OCI-LY7 (cell line): Measurements from ENCODE around the gene OBI1. TPM values are rescaled to one million over a fixed set of nuclear protein-coding genes. Genes with fewer than 3 reads are reported as not detected.

ENCODE experiments used
- BruUV-seq: library from RNA; stranded (reverse); fragments of 400-500 nt; replicated peaks from 2 replicates; lab custom pipeline; 2021; lab: Mats Ljungman, UMichigan
- CTCF ChIA-PET: fragments of 300-600 bp; sonication (Branson Sonifier 250); formaldehyde crosslinking; loops from one replicate; lab custom pipeline; 2022; ENCODE audit warnings: antibody characterized with exemption; ENCODE audit not compliant: unreplicated experiment; lab: Charles Lee
- POLR2A ChIA-PET: fragments of 300-600 bp; sonication (Branson Sonifier 250); formaldehyde crosslinking; loops from one replicate; lab custom pipeline; 2022; ENCODE audit warnings: antibody characterized with exemption; lab: Charles Lee
- DNase-seq: peaks from one replicate; pipeline ENCODE4 v3.0.0-alpha.2; 2015; ENCODE audit warnings: low spot score
- H2AFZ ChIP-seq: fragments of 200-600 bp; sonication (generic), shearing (Covaris generic); 2 replicates; pipeline ENCODE4 v1.6.1; 2014; ENCODE audit warnings: mild to moderate bottlenecking, antibody characterized with exemption, low read length, moderate library complexity
- H3K27ac ChIP-seq: fragments of 200-600 bp; sonication (generic); 2 replicates; pipeline ENCODE4 v1.5.1; 2014; ENCODE audit warnings: mixed run types, low read depth, mild to moderate bottlenecking, moderate library complexity, low read length, inconsistent platforms; ENCODE audit not compliant: poor library complexity, severe bottlenecking
- H3K36me3 ChIP-seq: fragments of 200-600 bp; sonication (generic); 2 replicates; pipeline ENCODE4 v1.6.1; 2014; ENCODE audit warnings: mild to moderate bottlenecking, antibody characterized with exemption, low read length, moderate library complexity, mixed read lengths; ENCODE audit not compliant: insufficient read depth
- H3K4me1 ChIP-seq: fragments of 200-600 bp; sonication (generic); 2 replicates; pipeline ENCODE4 v1.5.1; 2014; ENCODE audit warnings: mild to moderate bottlenecking, low read length; ENCODE audit not compliant: insufficient read depth, poor library complexity, severe bottlenecking
- H3K4me2 ChIP-seq: fragments of 200-600 bp; sonication (generic); 2 replicates; pipeline ENCODE4 v1.6.1; 2014; ENCODE audit warnings: mild to moderate bottlenecking, low read length
- H3K4me3 ChIP-seq: fragments of 200-600 bp; sonication (generic); 2 replicates; pipeline ENCODE4 v1.5.1; 2014; ENCODE audit warnings: mild to moderate bottlenecking, low read depth, low read length; ENCODE audit not compliant: poor library complexity, severe bottlenecking
- H3K79me2 ChIP-seq: fragments of 200-600 bp; sonication (generic); 2 replicates; pipeline ENCODE4 v1.6.1; 2016; ENCODE audit warnings: low read depth, mild to moderate bottlenecking, low read length, moderate library complexity, mixed read lengths; ENCODE audit not compliant: insufficient read depth
- H3K9me2 ChIP-seq: fragments of 200-600 bp; sonication (generic); 2 replicates; pipeline ENCODE4 v1.6.1; 2016; ENCODE audit warnings: mild to moderate bottlenecking, low read length, mixed read lengths; ENCODE audit not compliant: insufficient read depth
- H3K9me3 ChIP-seq: fragments of 200-600 bp; sonication (generic); 2 replicates; pipeline ENCODE4 v1.6.1; 2014; ENCODE audit warnings: mild to moderate bottlenecking, mixed run types, low read length, mixed read lengths
- H4K20me1 ChIP-seq: fragments of 200-600 bp; sonication (generic); 2 replicates; pipeline ENCODE4 v1.6.1; 2014; ENCODE audit warnings: mild to moderate bottlenecking, antibody characterized with exemption, low read length, moderate library complexity, mixed read lengths; ENCODE audit not compliant: insufficient read depth
- EZH2phosphoT487 ChIP-seq: fragments of 200-600 bp; sonication (generic); IDR thresholded peaks from 2 replicates; pipeline ENCODE4 v1.6.1; 2018; ENCODE audit warnings: low read depth, borderline replicate concordance, mild to moderate bottlenecking, mixed run types, antibody characterized with exemption, low read length, moderate library complexity, mixed read lengths
- intact Hi-C: fragments of 100-400 bp; cut with micrococcal nuclease; formaldehyde crosslinking; loops from one replicate; pipeline ENCODE4 v1.10.0; 2022; ENCODE audit not compliant: unreplicated experiment
- total RNA-seq, 2 experiments: library from RNA; depleted of rRNA in 1 of 2; stranded (reverse); fragments of >200 nt in 1 of 2; shearing (Covaris generic) in 1 of 2; gene quantifications; 2 replicates each; pipeline ENCODE4 v1.2.3, GENCODE V29; 2014 to 2022
- TF ChIP-seq, protein P1 (sequence below): fragments of 200-600 bp; sonication (generic); conservative IDR thresholded peaks from 2 replicates; pipeline ENCODE4 v1.5.1; 2014; ENCODE audit warnings: mild to moderate bottlenecking, antibody characterized with exemption, low read length, moderate library complexity, mixed read lengths

OBI1 gene
- total RNA-seq, 2 experiments from 2014 or later, result 17.9 to 18.3 TPM

DNA sequence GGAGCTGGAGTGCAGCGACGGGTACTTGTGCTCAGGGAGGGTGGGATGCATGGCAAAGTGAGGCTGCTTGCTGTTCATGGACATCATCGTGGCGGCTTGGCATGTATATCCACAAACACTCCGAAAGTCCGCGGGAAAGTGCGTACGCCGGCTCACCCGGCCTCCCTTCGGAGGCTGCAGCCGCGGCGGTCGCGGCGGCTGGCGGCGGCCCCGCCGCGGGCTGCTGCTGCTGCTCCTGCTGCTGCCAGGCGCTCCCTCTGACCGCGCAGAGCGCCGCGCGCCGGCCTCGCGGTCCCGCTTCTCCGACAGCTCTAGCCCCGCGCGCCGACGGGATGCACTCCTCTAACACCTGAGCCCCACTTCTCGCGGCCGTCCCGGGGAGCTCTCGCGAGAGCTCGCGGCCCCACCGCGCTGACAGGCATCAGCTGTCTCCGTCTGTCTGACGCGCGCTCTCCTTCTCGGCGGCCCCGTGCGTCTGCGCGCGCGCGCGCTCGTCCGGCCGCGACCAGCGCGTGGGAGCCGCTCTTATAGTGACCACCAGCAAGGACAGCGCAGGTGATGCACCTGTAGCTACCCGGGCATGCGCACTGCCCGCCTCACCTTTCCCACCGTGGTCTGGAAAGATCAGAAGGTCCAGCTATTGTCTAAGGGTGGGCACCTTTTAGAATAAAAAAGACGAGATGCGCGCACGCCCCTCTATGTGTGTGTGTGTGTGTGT lies 55.6 kb downstream of the OBI1 start, which contains the start of gene POU4F1:
POU4F1 (minus strand) TSS at position 313 of the 718 bp plus-strand sequence; CDS start at position 87, 226 bp downstream.
- Histone ChIP-seq H3K4me3 (peak within 1 kb of the TSS; percentile 79), H3K36me3 (no peaks in the 10 kb centered on the region), H3K4me2 (peak within 1 kb of the TSS; percentile 81), H3K9me2 (no peaks in the 10 kb centered on the region), H3K27ac (no peak within 1 kb of the TSS), H3K4me1 (peaks cover 34% of the 10 kb centered on the region), H4K20me1 (no peaks in the 10 kb centered on the region; the same call in 1 of the 2 replicates), H2AFZ (peak within 1 kb of the TSS; percentile 67), H3K79me2 (no peaks in the 10 kb centered on the region), H3K9me3 (no peaks in the 10 kb centered on the region)
- POLR2A ChIA-PET, result interaction anchor here (0.5 to 0.8 kb wide), 4 partner anchors 9 to 458 kb away, joined by 3 to 6 read pairs (median 4); no protein-coding TSS in a partner anchor
- CTCF ChIA-PET, result interaction anchor here (0.6 to 0.7 kb wide), 2 partner anchors 11 to 870 kb away, joined by 3 to 8 read pairs; no protein-coding TSS in a partner anchor
- TF ChIP-seq EZH2phosphoT487, result no peak
- TF ChIP-seq, protein P1, sequence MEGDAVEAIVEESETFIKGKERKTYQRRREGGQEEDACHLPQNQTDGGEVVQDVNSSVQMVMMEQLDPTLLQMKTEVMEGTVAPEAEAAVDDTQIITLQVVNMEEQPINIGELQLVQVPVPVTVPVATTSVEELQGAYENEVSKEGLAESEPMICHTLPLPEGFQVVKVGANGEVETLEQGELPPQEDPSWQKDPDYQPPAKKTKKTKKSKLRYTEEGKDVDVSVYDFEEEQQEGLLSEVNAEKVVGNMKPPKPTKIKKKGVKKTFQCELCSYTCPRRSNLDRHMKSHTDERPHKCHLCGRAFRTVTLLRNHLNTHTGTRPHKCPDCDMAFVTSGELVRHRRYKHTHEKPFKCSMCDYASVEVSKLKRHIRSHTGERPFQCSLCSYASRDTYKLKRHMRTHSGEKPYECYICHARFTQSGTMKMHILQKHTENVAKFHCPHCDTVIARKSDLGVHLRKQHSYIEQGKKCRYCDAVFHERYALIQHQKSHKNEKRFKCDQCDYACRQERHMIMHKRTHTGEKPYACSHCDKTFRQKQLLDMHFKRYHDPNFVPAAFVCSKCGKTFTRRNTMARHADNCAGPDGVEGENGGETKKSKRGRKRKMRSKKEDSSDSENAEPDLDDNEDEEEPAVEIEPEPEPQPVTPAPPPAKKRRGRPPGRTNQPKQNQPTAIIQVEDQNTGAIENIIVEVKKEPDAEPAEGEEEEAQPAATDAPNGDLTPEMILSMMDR, result no peak
- intact Hi-C loops, result loop anchor here (5.0 kb wide), 1 partner anchor 54 kb away; the partner anchor contains the start of gene OBI1
- no TSS peak for BruUV-seq
- DNase-seq, result peak; percentile 92

DNA sequence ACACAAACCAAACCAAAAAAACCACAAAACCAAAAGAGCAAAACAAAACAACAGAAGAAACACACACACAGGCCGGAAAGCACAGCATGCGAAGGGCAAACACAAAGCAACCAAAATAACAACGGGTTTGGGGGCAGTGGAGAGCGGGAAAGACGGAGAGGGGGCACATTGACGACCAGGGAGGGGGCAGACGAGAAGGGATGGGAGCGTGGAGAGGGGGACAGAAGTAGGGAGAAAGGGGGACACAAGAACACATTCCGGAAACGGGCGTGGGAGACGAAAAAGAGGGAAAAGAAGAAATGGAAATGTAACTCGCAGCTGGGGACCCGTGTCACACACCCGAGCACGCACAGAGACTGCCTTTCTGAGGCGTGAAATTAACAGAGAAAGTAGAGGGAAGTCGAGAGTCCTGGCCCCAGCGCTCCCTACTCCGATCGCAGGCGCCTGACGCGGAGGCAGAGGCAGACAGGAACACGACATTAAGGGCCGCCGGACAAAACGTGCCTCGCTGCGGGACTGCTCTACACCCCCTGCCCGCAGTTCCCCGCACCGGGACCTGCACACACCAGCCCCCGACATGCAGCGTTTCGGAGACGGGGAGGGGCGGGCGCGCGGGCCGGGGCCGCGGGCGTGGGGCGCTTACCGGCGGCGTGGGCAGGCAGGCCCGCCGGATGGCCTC lies 56.3 kb downstream of the OBI1 start:
- no peak overlapping the region for H3K27ac ChIP-seq
- ChIA-PET CTCF (no interaction called here), POLR2A (no interaction called here)
- intact Hi-C loops, result loop anchor here (5.0 kb wide), 1 partner anchor 55 kb away; the partner anchor contains the start of gene OBI1
- H2AFZ ChIP-seq, result peak overlapping the region; percentile 67
- BruUV-seq, result no TSS peak
- peak; percentile 23 for DNase-seq
- H3K36me3 ChIP-seq, result no peaks in the 10 kb centered on the region
- H3K4me1 ChIP-seq, result peaks cover 34% of the 10 kb centered on the region
- H3K9me2 ChIP-seq, result no peaks in the 10 kb centered on the region
- H4K20me1 ChIP-seq, result no peaks in the 10 kb centered on the region; the same call in 1 of the 2 replicates
- H3K4me2 ChIP-seq, result peak overlapping the region; percentile 81
- no peaks in the 10 kb centered on the region for H3K9me3 ChIP-seq
- peak overlapping the region; percentile 79 for H3K4me3 ChIP-seq
- no peaks in the 10 kb centered on the region for H3K79me2 ChIP-seq
- TF ChIP-seq, protein P1, result no peak
- TF ChIP-seq EZH2phosphoT487, result no peak
